ENCODE measurements around the gene OR4K5.

Gene OR4K5

GRCh38 chr14:19906665-19907064 lies 13.7 kb upstream of the OR4K5 start:
- no peak for DNase-seq (ENCODE audit: low read depth in 1 of 2, low spot score in 1 of 2)
- TF ChIP-seq, protein P1, sequence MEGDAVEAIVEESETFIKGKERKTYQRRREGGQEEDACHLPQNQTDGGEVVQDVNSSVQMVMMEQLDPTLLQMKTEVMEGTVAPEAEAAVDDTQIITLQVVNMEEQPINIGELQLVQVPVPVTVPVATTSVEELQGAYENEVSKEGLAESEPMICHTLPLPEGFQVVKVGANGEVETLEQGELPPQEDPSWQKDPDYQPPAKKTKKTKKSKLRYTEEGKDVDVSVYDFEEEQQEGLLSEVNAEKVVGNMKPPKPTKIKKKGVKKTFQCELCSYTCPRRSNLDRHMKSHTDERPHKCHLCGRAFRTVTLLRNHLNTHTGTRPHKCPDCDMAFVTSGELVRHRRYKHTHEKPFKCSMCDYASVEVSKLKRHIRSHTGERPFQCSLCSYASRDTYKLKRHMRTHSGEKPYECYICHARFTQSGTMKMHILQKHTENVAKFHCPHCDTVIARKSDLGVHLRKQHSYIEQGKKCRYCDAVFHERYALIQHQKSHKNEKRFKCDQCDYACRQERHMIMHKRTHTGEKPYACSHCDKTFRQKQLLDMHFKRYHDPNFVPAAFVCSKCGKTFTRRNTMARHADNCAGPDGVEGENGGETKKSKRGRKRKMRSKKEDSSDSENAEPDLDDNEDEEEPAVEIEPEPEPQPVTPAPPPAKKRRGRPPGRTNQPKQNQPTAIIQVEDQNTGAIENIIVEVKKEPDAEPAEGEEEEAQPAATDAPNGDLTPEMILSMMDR (IDR thresholded peaks at IDR 0.05; ENCODE audit: insufficient read depth, low read length): no peak
- TF ChIP-seq GABPA (IDR thresholded peaks at IDR 0.05; ENCODE audit: low read depth) (no peak), POLR2AphosphoS5 (IDR thresholded peaks at IDR 0.05; ENCODE audit: low read depth) (no peak), SPI1 (IDR thresholded peaks at IDR 0.05; ENCODE audit: borderline replicate concordance, low read depth) (no peak)
- TF ChIP-seq, protein P2, sequence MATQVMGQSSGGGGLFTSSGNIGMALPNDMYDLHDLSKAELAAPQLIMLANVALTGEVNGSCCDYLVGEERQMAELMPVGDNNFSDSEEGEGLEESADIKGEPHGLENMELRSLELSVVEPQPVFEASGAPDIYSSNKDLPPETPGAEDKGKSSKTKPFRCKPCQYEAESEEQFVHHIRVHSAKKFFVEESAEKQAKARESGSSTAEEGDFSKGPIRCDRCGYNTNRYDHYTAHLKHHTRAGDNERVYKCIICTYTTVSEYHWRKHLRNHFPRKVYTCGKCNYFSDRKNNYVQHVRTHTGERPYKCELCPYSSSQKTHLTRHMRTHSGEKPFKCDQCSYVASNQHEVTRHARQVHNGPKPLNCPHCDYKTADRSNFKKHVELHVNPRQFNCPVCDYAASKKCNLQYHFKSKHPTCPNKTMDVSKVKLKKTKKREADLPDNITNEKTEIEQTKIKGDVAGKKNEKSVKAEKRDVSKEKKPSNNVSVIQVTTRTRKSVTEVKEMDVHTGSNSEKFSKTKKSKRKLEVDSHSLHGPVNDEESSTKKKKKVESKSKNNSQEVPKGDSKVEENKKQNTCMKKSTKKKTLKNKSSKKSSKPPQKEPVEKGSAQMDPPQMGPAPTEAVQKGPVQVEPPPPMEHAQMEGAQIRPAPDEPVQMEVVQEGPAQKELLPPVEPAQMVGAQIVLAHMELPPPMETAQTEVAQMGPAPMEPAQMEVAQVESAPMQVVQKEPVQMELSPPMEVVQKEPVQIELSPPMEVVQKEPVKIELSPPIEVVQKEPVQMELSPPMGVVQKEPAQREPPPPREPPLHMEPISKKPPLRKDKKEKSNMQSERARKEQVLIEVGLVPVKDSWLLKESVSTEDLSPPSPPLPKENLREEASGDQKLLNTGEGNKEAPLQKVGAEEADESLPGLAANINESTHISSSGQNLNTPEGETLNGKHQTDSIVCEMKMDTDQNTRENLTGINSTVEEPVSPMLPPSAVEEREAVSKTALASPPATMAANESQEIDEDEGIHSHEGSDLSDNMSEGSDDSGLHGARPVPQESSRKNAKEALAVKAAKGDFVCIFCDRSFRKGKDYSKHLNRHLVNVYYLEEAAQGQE (IDR thresholded peaks at IDR 0.05; ENCODE audit: insufficient replicate concordance, low read depth): no peak
- Histone ChIP-seq H3K27me3 (ENCODE audit: insufficient read depth, poor library complexity, severe bottlenecking) (no peaks in the 10 kb centered on the region), H3K27ac (replicated peaks) (no peak overlapping the region), H3K4me3 (replicated peaks; ENCODE audit: insufficient read depth, low read length) (no peak overlapping the region)

DNA sequence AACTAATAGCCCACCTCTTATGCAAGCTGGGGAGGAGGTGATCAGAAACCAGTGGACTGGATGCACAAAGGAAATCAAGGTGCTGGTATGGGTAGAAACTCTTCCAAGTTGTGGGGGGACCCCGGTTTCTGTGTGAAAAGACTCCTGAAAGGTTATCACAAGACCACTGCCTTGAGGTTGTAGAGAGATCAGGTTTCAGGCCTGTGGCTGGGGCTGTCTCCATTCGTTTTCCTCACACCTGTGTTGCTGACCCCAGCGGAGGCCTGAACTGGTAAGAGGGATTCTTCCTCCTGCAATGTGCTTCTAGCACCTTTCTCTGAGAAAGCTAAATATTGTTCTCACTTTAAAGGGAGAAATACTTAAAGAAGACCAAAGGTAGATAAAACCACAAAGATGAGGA lies 9.3 kb upstream of the OR4K5 start:
- H3K27me3 ChIP-seq (ENCODE audit: insufficient read depth, poor library complexity, severe bottlenecking): no peaks in the 10 kb centered on the region
- H3K4me3 ChIP-seq (replicated peaks; ENCODE audit: insufficient read depth, low read length): no peak overlapping the region
- DNase-seq (ENCODE audit: low read depth in 1 of 2, low spot score in 1 of 2): no peak
- TF ChIP-seq SPI1 (IDR thresholded peaks at IDR 0.05; ENCODE audit: borderline replicate concordance, low read depth) (no peak), POLR2AphosphoS5 (IDR thresholded peaks at IDR 0.05; ENCODE audit: low read depth) (no peak), GABPA (IDR thresholded peaks at IDR 0.05; ENCODE audit: low read depth) (no peak)
- TF ChIP-seq, protein P2 (IDR thresholded peaks at IDR 0.05; ENCODE audit: insufficient replicate concordance, low read depth): no peak
- TF ChIP-seq, protein P1 (IDR thresholded peaks at IDR 0.05; ENCODE audit: insufficient read depth, low read length): no peak
- no peak overlapping the region for H3K27ac ChIP-seq (replicated peaks)

DNA sequence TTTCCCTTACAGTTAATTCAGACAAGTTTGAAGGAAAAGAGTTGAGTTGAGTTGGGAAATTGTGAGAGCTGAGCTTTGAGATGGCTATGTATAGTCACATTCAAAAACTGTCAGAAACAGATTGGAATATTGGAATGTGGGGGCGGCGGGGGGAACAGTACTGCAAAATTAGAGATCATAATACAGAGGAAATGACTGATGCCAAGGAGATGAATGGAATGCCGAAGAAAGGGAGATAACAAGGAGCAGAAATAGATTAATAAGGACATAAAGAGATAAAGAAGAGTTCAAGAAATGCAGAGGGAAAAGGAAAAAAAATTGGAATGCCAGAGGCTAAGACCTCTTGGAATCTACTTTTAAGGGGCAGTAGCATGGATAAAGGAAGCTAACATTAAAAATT lies 3.2 kb upstream of the OR4K5 start:
- Histone ChIP-seq H3K4me3 (replicated peaks; ENCODE audit: insufficient read depth, low read length) (no peak overlapping the region), H3K27ac (replicated peaks) (no peak overlapping the region), H3K27me3 (ENCODE audit: insufficient read depth, poor library complexity, severe bottlenecking) (peaks cover 4% of the 10 kb centered on the region)
- no peak for DNase-seq (ENCODE audit: low read depth in 1 of 2, low spot score in 1 of 2)
- no peak for TF ChIP-seq GABPA (IDR thresholded peaks at IDR 0.05; ENCODE audit: low read depth)
- TF ChIP-seq, protein P2 (IDR thresholded peaks at IDR 0.05; ENCODE audit: insufficient replicate concordance, low read depth): no peak
- no peak for TF ChIP-seq POLR2AphosphoS5 (IDR thresholded peaks at IDR 0.05; ENCODE audit: low read depth)
- TF ChIP-seq, protein P1 (IDR thresholded peaks at IDR 0.05; ENCODE audit: insufficient read depth, low read length): no peak
- TF ChIP-seq SPI1 (IDR thresholded peaks at IDR 0.05; ENCODE audit: borderline replicate concordance, low read depth): no peak

Measured in HL-60 (cell line).